H1 (cell line): ENCODE measurements around the gene IGSF23. TPM values are rescaled to one million over a fixed set of nuclear protein-coding genes. Genes with fewer than 3 reads are reported as not detected.

Experiments
- CTCF ChIA-PET: fragments of 300-600 bp; sonication (Branson Sonifier 250); formaldehyde crosslinking; loops from one replicate; lab custom pipeline; 2021; ENCODE audit not compliant: partially characterized antibody; lab: Charles Lee
- POLR2A ChIA-PET: fragments of 300-600 bp; sonication (Branson Sonifier 250); formaldehyde crosslinking; loops from one replicate; lab custom pipeline; 2021; ENCODE audit warnings: inconsistent platforms; ENCODE audit not compliant: partially characterized antibody; lab: Charles Lee
- DNase-seq, 2 experiments: peaks; one replicate each; pipeline versions ENCODE4 v3.0.0 to v3.0.0-alpha.2; 2010 to 2022; ENCODE audit warnings: low spot score in 2 of 2, low read depth in 1 of 2, mixed read lengths in 1 of 2
- FAIRE-seq: peaks from 2 replicates; lab custom pipeline; 2011; peaks lifted over from hg19 to GRCh38; lab: Jason Lieb, UNC
- H2AFZ ChIP-seq: 2 replicates; pipeline ENCODE4 v1.8.1; 2012; ENCODE audit warnings: low read length, inconsistent platforms
- H2AK5ac ChIP-seq: 2 replicates; pipeline ENCODE4 v1.6.1; 2013; ENCODE audit warnings: low read depth, low read length
- H2BK120ac ChIP-seq: replicated peaks from 2 replicates; pipeline ENCODE3; 2013; ENCODE audit warnings: low read depth, low read length, inconsistent platforms
- H2BK12ac ChIP-seq: 2 replicates; pipeline ENCODE4 v1.6.1; 2013; ENCODE audit warnings: low read depth, low read length
- H2BK15ac ChIP-seq: 2 replicates; pipeline ENCODE4 v1.6.1; 2013; ENCODE audit warnings: low read length
- H2BK20ac ChIP-seq: 2 replicates; pipeline ENCODE4 v1.6.1; 2013; ENCODE audit warnings: low read length
- H2BK5ac ChIP-seq: 2 replicates; pipeline ENCODE4 v1.6.1; 2013; ENCODE audit warnings: low read depth, low read length
- H3K14ac ChIP-seq: 2 replicates; pipeline ENCODE4 v1.6.1; 2013; ENCODE audit warnings: inconsistent platforms; ENCODE audit not compliant: insufficient read length
- H3K18ac ChIP-seq: 2 replicates; pipeline ENCODE4 v1.6.1; 2013; ENCODE audit warnings: low read length; ENCODE audit errors: extremely low read depth
- H3K23ac ChIP-seq: 2 replicates; pipeline ENCODE4 v1.6.1; 2013; ENCODE audit warnings: inconsistent platforms; ENCODE audit not compliant: insufficient read length
- H3K23me2 ChIP-seq: 2 replicates; pipeline ENCODE4 v1.6.1; 2013; ENCODE audit warnings: low read depth, low read length
- H3K27ac ChIP-seq: 2 replicates; pipeline ENCODE4 v1.6.1; 2011; ENCODE audit warnings: low read depth, low read length, inconsistent platforms
- H3K27me3 ChIP-seq, 4 experiments: replicated peaks in 1 of 4; 1 replicate in 1 of 4; 2 replicates in 3 of 4; pipeline versions ENCODE4 v1.6.1 to v1.8.1; 2011 to 2013; ENCODE audit warnings: low read length in 3 of 4, mild to moderate bottlenecking in 3 of 4, inconsistent platforms in 2 of 4, mixed read lengths in 2 of 4, moderate library complexity in 1 of 4; ENCODE audit not compliant: control insufficient read depth in 3 of 4, insufficient read depth in 3 of 4; ENCODE audit errors: extremely low read depth in 1 of 4
- H3K36me3 ChIP-seq, 4 experiments: 2 replicates each; pipeline versions ENCODE4 v1.6.1 to v1.8.1; 2011 to 2013; ENCODE audit warnings: mild to moderate bottlenecking in 4 of 4, low read length in 3 of 4, moderate library complexity in 2 of 4, control low read depth in 1 of 4, inconsistent platforms in 1 of 4; ENCODE audit not compliant: insufficient read depth in 4 of 4, control insufficient read depth in 2 of 4
- H3K4ac ChIP-seq: replicated peaks from 2 replicates; pipeline ENCODE3; 2013; ENCODE audit warnings: low read length, low read depth, mixed read lengths, inconsistent platforms; ENCODE audit not compliant: insufficient read length
- H3K4me1 ChIP-seq, 4 experiments: replicated peaks in 1 of 4; 1 replicate in 1 of 4; 2 replicates in 3 of 4; pipeline versions ENCODE4 v1.6.1 to v1.8.1; 2011 to 2013; ENCODE audit warnings: low read length in 3 of 4, inconsistent platforms in 2 of 4, mixed read lengths in 1 of 4; ENCODE audit not compliant: insufficient read depth in 4 of 4, control insufficient read depth in 3 of 4
- H3K4me2 ChIP-seq, 2 experiments: 2 replicates each; pipeline versions ENCODE4 v1.6.1 to v1.8.1; 2011 to 2013; ENCODE audit warnings: low read depth in 2 of 2, low read length in 2 of 2, control low read depth in 1 of 2, inconsistent platforms in 1 of 2, mild to moderate bottlenecking in 1 of 2; ENCODE audit not compliant: insufficient read depth in 1 of 2
- H3K4me3 ChIP-seq, 4 experiments: fragments of 200-600, 300-600 bp in 1 of 4; sonication (generic), shearing (Covaris generic), sonication (Bioruptor Twin) in 1 of 4; 2 replicates each; pipeline versions ENCODE4 v1.5.1 to v1.8.1; 2011 to 2016; ENCODE audit warnings: low read length in 4 of 4, low read depth in 3 of 4, control low read depth in 2 of 4, inconsistent platforms in 2 of 4, mild to moderate bottlenecking in 2 of 4, mixed read lengths in 1 of 4, moderate library complexity in 1 of 4; ENCODE audit not compliant: insufficient read depth in 2 of 4; ENCODE audit errors: extremely low read depth in 1 of 4
- H3K56ac ChIP-seq: replicated peaks from 2 replicates; pipeline ENCODE3; 2013; ENCODE audit warnings: low read depth, mild to moderate bottlenecking, mixed read lengths, low read length, inconsistent platforms; ENCODE audit not compliant: insufficient read length
- H3K79me1 ChIP-seq: 2 replicates; pipeline ENCODE4 v1.6.1; 2013; ENCODE audit warnings: low read depth, low read length, control low read depth
- H3K79me2 ChIP-seq, 2 experiments: 2 replicates each; pipeline versions ENCODE4 v1.6.1 to v1.8.1; 2012 to 2013; ENCODE audit warnings: low read length in 2 of 2, mild to moderate bottlenecking in 2 of 2, inconsistent platforms in 1 of 2; ENCODE audit not compliant: insufficient read depth in 2 of 2, control insufficient read depth in 1 of 2
- H3K9ac ChIP-seq, 4 experiments: replicated peaks in 1 of 4; 1 replicate in 1 of 4; 2 replicates in 3 of 4; pipeline versions ENCODE4 v1.6.1 to v1.8.1; 2011 to 2013; ENCODE audit warnings: low read depth in 3 of 4, low read length in 3 of 4, control low read depth in 2 of 4, mild to moderate bottlenecking in 2 of 4, moderate library complexity in 2 of 4, inconsistent platforms in 1 of 4; ENCODE audit errors: extremely low read depth in 1 of 4
- H3K9me3 ChIP-seq, 2 experiments: 2 replicates each; pipeline versions ENCODE4 v1.6.1 to v1.8.1; 2012 to 2013; ENCODE audit warnings: mild to moderate bottlenecking in 2 of 2, moderate library complexity in 2 of 2, control low read depth in 1 of 2, inconsistent platforms in 1 of 2, low read depth in 1 of 2, low read length in 1 of 2, mixed read lengths in 1 of 2; ENCODE audit not compliant: insufficient read depth in 2 of 2
- H4K20me1 ChIP-seq, 2 experiments: replicated peaks in 1 of 2; 2 replicates each; pipeline versions ENCODE3 to v1.8.1; 2011 to 2013; ENCODE audit warnings: inconsistent platforms in 2 of 2, low read length in 2 of 2, mild to moderate bottlenecking in 1 of 2; ENCODE audit not compliant: insufficient read depth in 2 of 2, control insufficient read depth in 1 of 2
- H4K5ac ChIP-seq: 2 replicates; pipeline ENCODE4 v1.6.1; 2013; ENCODE audit warnings: low read length, low read depth, mixed read lengths, inconsistent platforms; ENCODE audit not compliant: insufficient read length
- H4K8ac ChIP-seq: 2 replicates; pipeline ENCODE4 v1.8.0; 2013; ENCODE audit warnings: mild to moderate bottlenecking, moderate library complexity, low read length, inconsistent platforms; ENCODE audit not compliant: insufficient read depth; ENCODE audit errors: extremely low read depth
- H4K91ac ChIP-seq: replicated peaks from 2 replicates; pipeline ENCODE3; 2013; ENCODE audit warnings: low read length, mixed read lengths, inconsistent platforms; ENCODE audit not compliant: insufficient read length
- ASH2L ChIP-seq: fragments of 200-600, 300-600 bp; sonication (generic); IDR thresholded peaks from one replicate; pipeline ENCODE4 v1.7.1; 2017; ENCODE audit warnings: low read length
- HDAC2 ChIP-seq, 2 experiments: fragments of 300-600 bp in 1 of 2; sonication (generic) in 1 of 2; IDR thresholded peaks; 2 replicates each; pipeline ENCODE4 v1.6.1; 2011 to 2012; ENCODE audit warnings: low read depth in 2 of 2, low read length in 2 of 2, mild to moderate bottlenecking in 2 of 2, moderate library complexity in 2 of 2, borderline replicate concordance in 1 of 2, inconsistent platforms in 1 of 2
- HDAC6 ChIP-seq: IDR thresholded peaks from one replicate; pipeline ENCODE4 v1.7.1; 2012; ENCODE audit warnings: low read depth, mild to moderate bottlenecking, inconsistent platforms, low read length, moderate library complexity
- KDM5A ChIP-seq: fragments of 200-600 bp; IDR thresholded peaks from 2 replicates; pipeline ENCODE4 v1.7.1; 2012; ENCODE audit warnings: mild to moderate bottlenecking, low read length, inconsistent platforms, mixed read lengths
- NANOG ChIP-seq: IDR thresholded peaks from 2 replicates; pipeline ENCODE4 v1.6.1; 2011; ENCODE audit warnings: low read length, low read depth, mild to moderate bottlenecking, inconsistent platforms; ENCODE audit not compliant: insufficient read depth, poor library complexity, severe bottlenecking
- RNF2 ChIP-seq: fragments of 200-900, 300-1000 bp; sonication (generic); IDR thresholded peaks from 2 replicates; pipeline ENCODE4 v1.7.1; 2016; ENCODE audit warnings: borderline replicate concordance, low read depth, mild to moderate bottlenecking, antibody characterized with exemption, low read length; ENCODE audit not compliant: poor library complexity, severe bottlenecking; ENCODE audit errors: missing control alignments
- RXRA ChIP-seq: IDR thresholded peaks from 2 replicates; pipeline ENCODE4 v1.6.1; 2011; ENCODE audit warnings: low read depth, mild to moderate bottlenecking, low read length, moderate library complexity; ENCODE audit not compliant: insufficient read depth
- SAP30 ChIP-seq: fragments of 300-600 bp; sonication (generic); IDR thresholded peaks from 2 replicates; pipeline ENCODE4 v1.7.1; 2012; ENCODE audit warnings: low read length, moderate library complexity, mild to moderate bottlenecking, inconsistent platforms; ENCODE audit not compliant: insufficient read depth, insufficient replicate concordance
- TAF7 ChIP-seq: optimal IDR thresholded peaks from 2 replicates; pipeline ENCODE3; 2011; ENCODE audit warnings: low read depth, mild to moderate bottlenecking, inconsistent platforms, low read length, moderate library complexity, borderline replicate concordance
- TBP ChIP-seq: IDR thresholded peaks from 2 replicates; pipeline ENCODE4 v1.6.1; 2011; ENCODE audit warnings: low read depth, low read length, improper control_type of control experiment
- WGBS, 2 experiments: shearing (Covaris generic) in 1 of 2; methylation state at CpG; one replicate each; pipeline versions ENCODE4 v1.1.6 to v1.1.7; 2013 to 2015; ENCODE audit warnings: low lambda C conversion rate in 2 of 2, mixed read lengths in 2 of 2, inconsistent platforms in 1 of 2, low coverage in 1 of 2, missing lambda C conversion rate in 1 of 2; ENCODE audit not compliant: insufficient replicate concordance in 2 of 2, insufficient coverage in 1 of 2, insufficient read length in 1 of 2; ENCODE audit errors: extremely low coverage in 1 of 2, missing lambda C conversion rate in 1 of 2; 5-methylcytosine and 5-hydroxymethylcytosine counted together
- polyA plus RNA-seq, 7 experiments: library from polyadenylated mRNA; depleted of rRNA in 3 of 7; stranded (reverse) in 5 of 7; unstranded in 2 of 7; fragments of >200 nt in 5 of 7; fragments of 200-250 nt in 2 of 7; gene quantifications; 1 replicate in 5 of 7; 2 replicates in 1 of 7; 4 replicates in 1 of 7; pipeline versions ENCODE4 v1.2.1 to v1.2.3, GENCODE V29; 2011 to 2013; ENCODE audit warnings: missing spikeins in 2 of 7, mixed read lengths in 2 of 7
- total RNA-seq: library from RNA; stranded (reverse); fragmentation: NEBNext Ultra II Directional; extraction: Animal tissue kit (Norgen Biotek cat#: 25700); gene quantifications from 2 replicates; pipeline ENCODE4 v1.2.1, GENCODE V29; 2021
- TF ChIP-seq, protein P1 (sequence below): IDR thresholded peaks from 2 replicates; pipeline ENCODE4 v1.6.1; 2012; ENCODE audit warnings: low read length, inconsistent platforms

The IGSF23 gene
- total and polyA plus RNA-seq, 2 of the 8 experiments (the other 6 are each of a cell fraction or from before 2014, with no cell fraction given), result not detected

GRCh38 chr19:44628793-44629192 lies 15.4 kb downstream of the IGSF23 start:
- Histone ChIP-seq H3K56ac (no peak overlapping the region), H2BK20ac (no peak overlapping the region), H4K91ac (no peak overlapping the region), H3K4me2 (no peak overlapping the region), H3K27me3 (no peaks in the 10 kb centered on the region; a peak in 1 of 7 replicates), H3K14ac (no peak overlapping the region), H3K9me3 (no peaks in the 10 kb centered on the region), H3K18ac (no peak overlapping the region), H4K5ac (no peak overlapping the region), H2BK5ac (no peak overlapping the region), H3K23me2 (no peaks in the 10 kb centered on the region), H2AFZ (no peak overlapping the region), H2BK120ac (no peak overlapping the region), H4K8ac (no peak overlapping the region; the same call in 1 of the 2 replicates), H3K9ac (no peak overlapping the region), H3K79me2 (no peaks in the 10 kb centered on the region), H2BK15ac (no peak overlapping the region), H3K36me3 (no peaks in the 10 kb centered on the region), H3K4me3 (no peak overlapping the region), H2AK5ac (no peak overlapping the region), H3K4me1 (no peaks in the 10 kb centered on the region), H4K20me1 (no peaks in the 10 kb centered on the region), H3K27ac (no peak overlapping the region), H2BK12ac (no peak overlapping the region), H3K23ac (no peak overlapping the region), H3K4ac (no peak overlapping the region), H3K79me1 (no peaks in the 10 kb centered on the region)
- 74% methylated on average over 3 of the region's 3 CpGs; no CpG with 5 or more reads in 1 of the 2 experiments for WGBS, 2 experiments
- DNase-seq, result no peak
- ChIA-PET CTCF (interaction anchor here (1.1 to 3.4 kb wide), 3 partner anchors 16 to 95 kb away, joined by 3 to 15 read pairs (median 10); partner anchors contain the start of gene IGSF23), POLR2A (no interaction called here)
- no peak for FAIRE-seq
- no peak for TF ChIP-seq RNF2
- no peak for TF ChIP-seq ASH2L
- TF ChIP-seq TBP, result no peak
- TF ChIP-seq KDM5A, result no peak
- no peak for TF ChIP-seq RXRA
- no peak for TF ChIP-seq SAP30
- TF ChIP-seq, protein P1, sequence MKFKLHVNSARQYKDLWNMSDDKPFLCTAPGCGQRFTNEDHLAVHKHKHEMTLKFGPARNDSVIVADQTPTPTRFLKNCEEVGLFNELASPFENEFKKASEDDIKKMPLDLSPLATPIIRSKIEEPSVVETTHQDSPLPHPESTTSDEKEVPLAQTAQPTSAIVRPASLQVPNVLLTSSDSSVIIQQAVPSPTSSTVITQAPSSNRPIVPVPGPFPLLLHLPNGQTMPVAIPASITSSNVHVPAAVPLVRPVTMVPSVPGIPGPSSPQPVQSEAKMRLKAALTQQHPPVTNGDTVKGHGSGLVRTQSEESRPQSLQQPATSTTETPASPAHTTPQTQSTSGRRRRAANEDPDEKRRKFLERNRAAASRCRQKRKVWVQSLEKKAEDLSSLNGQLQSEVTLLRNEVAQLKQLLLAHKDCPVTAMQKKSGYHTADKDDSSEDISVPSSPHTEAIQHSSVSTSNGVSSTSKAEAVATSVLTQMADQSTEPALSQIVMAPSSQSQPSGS, result no peak
- TF ChIP-seq TAF7, result no peak
- no peak for TF ChIP-seq HDAC6
- TF ChIP-seq HDAC2 (IDR thresholded peaks at IDR 0.05; ENCODE audit: borderline replicate concordance in 1 of 2, low read depth in 2 of 2, low read length in 2 of 2), result no peak
- TF ChIP-seq NANOG, result no peak
